Hindlimb muscle (tissue), 1 donor: ENCODE results near the gene PACRG. TPM values are rescaled to one million over a fixed set of nuclear protein-coding genes. Genes with fewer than 3 reads are reported as not detected.

Experiments
- DNase-seq: peaks from one replicate; pipeline ENCODE4 v3.0.0-alpha.2; 2013
- polyA plus RNA-seq: library from polyadenylated mRNA; unstranded; fragments of 120-200 nt; gene quantifications from one replicate; pipeline ENCODE4 v1.2.1, GENCODE V29; 2013; ENCODE audit not compliant: insufficient read length

The PACRG gene
- polyA plus RNA-seq, 1 donor = 1.7 TPM

DNA sequence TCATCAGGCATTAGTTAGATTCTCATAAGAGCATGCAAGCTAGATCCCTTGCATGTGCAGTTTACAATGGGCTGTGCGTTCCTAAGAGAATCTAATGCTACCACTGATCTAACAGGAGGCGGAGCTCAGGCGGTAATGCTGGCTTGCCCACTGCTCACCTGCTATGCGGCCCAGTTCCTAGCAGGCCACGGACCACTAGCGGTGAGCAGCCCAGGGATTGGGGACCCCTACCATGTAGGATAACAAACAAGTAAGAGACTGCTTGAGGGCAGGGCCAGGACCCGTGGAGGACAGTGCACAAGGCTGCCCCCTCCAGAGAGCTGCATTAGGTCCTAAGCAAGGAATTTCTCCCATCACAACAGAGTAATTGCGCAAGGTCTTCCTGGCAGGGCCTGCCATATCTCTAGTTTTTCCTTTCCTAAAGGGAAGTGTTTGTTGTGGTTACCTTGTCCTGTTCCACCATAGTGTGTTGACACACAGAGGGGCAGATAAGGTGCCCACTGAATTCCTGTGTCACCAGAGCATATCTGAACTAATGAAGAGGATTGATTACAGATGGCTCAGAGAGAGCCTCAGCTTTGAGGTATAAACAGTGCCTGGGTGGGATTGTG, 58.0 kb downstream of the PACRG start:
- no peak for DNase-seq

DNA sequence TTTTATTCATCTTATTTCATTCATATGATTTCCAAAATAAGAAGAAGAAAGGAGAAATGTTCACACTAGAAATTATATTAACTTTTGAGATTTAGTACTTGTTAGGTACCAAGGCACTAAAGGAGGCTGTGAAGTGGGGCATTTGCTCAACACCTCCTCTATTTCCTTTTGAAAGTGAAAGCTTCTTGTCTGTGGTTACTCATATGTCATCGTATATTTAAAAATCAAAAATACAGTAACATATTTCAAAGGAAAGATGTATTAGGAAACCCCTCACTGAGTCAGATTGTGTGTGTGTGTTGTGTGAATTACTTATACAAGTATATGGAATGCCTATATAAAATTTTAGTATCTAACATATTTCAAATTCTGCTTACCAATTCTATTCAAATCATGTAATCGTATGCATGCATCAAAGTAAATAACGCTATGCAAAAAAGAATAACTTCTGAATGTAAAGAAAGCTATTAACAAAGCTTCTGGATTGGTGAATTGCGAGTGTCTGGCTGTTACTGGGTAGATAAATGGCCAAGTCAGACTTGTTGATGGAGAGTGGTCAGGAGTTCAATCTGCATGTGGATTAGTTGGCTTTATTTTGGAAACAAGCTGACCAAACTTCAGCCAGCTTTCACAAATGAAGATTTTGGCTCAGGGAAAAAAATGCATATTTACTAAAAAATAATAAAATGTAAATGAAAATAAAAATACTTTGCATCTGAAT, 70.9 kb downstream of the PACRG start:
- no peak for DNase-seq

GRCh38 chr6:162814426-162814973, 86.7 kb downstream of the PACRG start:
- no peak for DNase-seq

- no peak for DNase-seq
Measured at GRCh38 chr6:162817196-162817595, 89.4 kb downstream of the PACRG start.

GRCh38 chr6:162819284-162819683, 91.5 kb downstream of the PACRG start:
- DNase-seq = no peak

DNA sequence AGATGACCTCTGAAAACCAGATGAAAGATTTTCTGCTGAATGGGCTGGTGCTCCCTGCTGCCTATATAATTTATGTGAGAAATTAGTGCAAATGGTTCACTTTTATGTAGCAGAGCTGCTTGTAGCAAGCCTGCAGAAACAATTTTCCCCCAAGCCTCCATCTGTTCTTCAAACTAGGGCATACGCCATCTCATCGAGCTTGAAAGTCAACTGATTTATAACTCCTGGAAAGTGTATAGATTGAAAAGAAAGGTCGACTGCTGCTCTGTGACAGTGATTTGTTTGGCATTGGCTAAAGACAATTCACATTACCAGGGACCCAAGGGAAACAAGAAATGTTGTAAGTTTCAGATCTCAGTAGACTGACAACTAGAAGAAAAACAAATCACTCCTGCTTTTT, 93.3 kb downstream of the PACRG start:
- DNase-seq = no peak

- DNase-seq = no peak
Measured at GRCh38 chr6:162825597-162825996, 97.8 kb downstream of the PACRG start.

GRCh38 chr6:162829013-162829742, 101.4 kb downstream of the PACRG start:
- DNase-seq = no peak

DNA sequence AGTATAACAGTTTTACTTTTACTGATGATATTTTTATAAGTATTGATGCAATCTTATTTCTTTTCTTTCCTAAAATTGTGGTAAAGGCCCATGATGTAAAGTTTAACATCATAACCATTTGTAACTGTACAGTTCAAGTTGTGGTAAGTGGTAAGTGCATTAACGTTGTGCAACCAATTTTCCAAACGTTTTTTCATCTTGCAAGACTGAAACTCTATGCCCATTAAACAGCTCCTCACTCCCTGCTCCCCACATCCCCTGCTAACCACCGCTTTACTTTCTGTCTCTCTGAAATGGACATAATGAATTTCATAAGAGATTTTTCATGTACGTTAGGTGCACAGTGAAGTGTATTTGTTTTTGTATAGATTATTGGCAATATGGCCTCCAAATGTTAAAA, 106.0 kb downstream of the PACRG start:
- DNase-seq = no peak

DNA sequence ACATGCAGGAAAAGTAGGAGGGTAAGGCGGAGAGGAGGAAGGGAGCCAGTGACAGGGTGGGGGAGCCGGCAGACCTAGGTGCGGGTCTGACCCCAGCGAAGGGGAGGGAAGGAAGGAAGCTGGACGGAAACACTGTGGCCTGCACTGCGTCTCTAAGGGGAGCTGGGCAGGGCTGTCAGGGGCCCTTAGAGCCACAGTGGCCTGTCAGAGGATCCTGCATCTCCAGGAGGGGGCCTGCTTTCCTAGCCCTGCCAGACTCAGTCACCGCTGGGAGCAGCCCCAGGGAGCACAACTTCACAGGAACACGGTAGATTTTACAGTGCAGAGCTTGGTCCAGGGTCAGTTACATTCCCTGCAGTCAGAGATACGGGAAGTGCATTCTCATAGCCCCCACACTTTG, 118.2 kb downstream of the PACRG start:
- no peak for DNase-seq

DNA sequence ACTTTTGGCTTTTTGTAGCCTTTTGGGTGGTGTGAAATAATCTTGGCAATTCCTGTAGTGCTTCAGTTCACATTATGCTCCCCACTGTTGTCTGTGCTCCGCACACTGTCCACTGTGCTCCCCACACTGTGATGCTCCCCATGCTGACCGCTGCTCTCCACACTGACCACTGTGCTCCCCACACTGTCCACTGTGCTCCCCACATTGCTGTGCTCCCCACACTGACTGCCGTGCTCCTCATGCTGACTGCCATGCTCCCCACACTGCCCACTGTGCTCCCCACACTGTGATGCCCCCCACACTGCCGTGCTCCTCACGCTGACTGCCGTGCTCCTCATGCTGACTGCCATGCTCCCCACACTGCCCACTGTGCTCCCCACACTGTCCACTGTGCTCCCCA, 118.9 kb downstream of the PACRG start:
- DNase-seq = no peak

DNA sequence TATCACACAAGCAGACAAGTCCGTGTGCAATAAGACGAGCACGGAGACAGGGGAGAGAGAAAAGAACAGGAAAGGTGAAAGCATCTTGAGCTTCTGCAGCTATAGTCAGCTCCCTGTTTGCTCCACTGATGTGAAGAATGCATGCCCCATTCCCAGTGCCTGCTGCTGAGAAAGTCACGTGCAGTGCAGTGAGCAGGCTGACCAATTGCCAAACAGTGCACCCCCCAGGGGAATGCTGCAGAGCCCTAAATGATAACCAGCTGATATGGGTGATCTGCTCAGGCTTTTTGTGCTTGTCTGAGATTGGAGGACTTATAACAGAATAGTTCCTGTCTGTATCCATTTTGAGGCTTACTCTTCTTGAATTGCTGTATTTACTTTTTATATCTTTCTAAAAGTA, 121.5 kb downstream of the PACRG start:
- no peak for DNase-seq

DNA sequence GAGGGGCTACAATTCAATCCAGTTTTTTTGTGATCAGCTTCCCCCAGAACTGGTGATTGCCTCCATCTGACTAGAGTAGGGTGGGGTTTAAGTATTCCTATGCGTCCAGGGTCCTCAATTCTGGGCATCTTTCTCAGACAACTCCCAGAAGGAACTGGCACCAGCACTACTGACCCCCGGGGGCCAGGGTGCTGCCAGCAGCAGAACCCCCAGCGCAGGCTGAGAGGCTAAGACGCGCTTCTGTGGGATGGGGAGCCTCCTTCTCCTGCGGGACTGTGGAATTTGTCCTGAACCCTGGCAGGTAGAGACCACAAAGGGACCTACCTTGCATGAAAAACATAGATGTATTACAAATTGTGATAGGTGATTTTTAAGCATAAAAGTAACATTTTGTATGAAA, 124.4 kb downstream of the PACRG start:
- no peak for DNase-seq

GRCh38 chr6:162852840-162853577, 125.2 kb downstream of the PACRG start:
- no peak for DNase-seq

DNA sequence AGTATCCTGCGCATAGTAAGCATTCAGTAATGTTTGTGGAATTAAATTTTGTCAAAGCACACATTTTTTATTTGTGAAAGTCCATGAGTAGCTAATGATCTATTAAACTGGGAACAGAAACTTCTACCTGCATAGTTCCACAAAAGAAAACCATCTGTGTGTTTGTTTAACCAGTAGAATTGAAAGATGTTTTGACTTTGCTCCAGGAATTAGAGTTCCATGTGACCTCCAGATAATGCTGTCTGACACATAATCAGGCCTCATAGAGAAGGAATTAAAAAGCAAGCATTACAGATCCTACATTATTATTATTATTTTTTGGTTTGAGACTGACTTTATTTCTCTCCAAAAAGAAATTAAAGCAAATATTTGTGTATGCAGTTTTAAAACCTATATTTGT, 126.5 kb downstream of the PACRG start:
- DNase-seq = no peak

GRCh38 chr6:162854734-162855191, 127.0 kb downstream of the PACRG start:
- DNase-seq = no peak

DNA sequence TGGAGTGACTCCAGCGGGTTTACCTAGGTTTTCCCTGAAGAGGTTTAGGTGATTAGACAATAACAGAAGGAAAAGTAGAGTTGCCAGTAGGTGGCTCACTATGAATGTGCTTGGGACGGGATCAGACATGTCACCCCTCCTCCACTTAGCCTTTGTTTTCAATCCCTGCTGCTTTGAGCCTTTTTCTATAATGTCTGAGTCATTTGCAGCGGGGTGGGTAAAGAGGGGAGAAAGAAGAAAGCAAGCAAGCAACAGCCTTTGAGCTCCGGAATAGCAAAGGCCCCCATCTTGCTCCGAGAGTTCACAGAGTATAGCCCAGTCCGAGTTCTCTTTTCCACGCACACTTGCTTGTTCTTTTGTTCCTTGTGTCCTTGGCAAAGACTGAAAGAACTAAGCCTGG, 129.1 kb downstream of the PACRG start:
- peak; percentile 79 for DNase-seq

- no peak for DNase-seq
Measured at GRCh38 chr6:162857326-162857725, 129.6 kb downstream of the PACRG start.

DNA sequence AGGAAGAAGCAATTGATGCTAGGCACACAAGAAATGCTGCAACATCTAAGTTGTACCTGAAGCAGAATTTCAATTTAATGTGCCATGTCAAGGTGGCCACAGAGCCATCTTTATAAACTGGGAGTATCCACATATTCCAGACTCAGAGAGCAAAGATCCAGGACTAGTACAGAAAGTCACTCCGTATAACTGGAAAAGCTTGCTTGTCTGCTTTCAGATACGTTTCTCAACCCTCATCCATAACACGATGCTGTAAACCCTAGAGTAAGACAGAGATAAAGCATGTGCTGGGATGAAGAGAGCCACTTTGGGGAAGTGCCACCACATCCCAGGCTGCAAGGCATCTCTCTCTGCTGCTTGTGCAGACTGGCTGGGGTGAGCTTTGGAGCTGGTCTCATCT, 134.7 kb downstream of the PACRG start:
- DNase-seq = no peak

- DNase-seq = no peak
Measured at GRCh38 chr6:162862941-162863340, 135.2 kb downstream of the PACRG start.

DNA sequence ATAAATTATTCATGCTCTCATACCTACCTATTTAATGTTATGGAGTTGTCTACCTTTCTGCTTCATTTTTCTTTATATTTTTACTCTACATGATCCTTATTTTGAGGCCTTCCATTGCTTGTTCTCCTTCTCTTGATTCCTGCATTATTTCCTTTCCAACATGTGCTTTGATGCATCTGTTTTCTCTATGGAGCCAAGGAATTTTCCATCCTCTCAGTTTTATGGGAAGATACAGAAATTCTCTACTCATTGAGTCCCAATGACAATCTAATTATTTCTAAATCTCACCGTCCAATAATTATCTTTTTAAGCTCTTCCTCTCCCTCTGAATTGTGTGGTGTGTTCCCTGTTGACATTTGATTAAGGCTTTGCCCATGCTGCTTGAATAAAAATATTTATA, 136.0 kb downstream of the PACRG start:
- DNase-seq = peak; percentile 12

DNA sequence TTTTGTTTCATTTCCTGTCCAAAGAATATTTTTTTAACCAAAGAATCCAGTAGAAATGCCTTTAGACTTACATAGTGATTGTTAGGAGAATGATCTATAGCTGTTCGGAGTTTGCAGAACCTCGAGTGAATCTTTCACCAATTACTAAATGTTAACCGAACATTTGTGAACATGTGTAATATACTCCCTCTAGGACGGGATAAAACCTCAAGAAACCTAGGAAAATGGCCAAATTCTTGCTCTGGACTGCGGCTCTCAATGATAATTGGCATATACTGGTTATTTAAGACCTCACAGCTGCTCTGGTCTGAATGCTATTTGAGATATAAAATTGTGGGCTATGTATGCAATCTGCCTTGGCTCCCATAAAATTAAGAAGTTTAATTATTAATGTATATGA, 137.1 kb downstream of the PACRG start:
- DNase-seq = peak; percentile 38

GRCh38 chr6:162866656-162867055, 138.9 kb downstream of the PACRG start:
- DNase-seq = no peak
